Hematopoietic multipotent progenitor cell treated with erythropoietin and hydrocortisone succinate and interleukin-3 and kit ligand, for 4 days (in vitro differentiated cells): ENCODE measurements around the gene RIPPLY2.
"Not testable (repeated sequence)": the region's sequence is repeated elsewhere in the genome, so short reads cannot be mapped to it uniquely, and the experiment has no call there.

Source experiments
- DNase-seq: peaks from one replicate; pipeline ENCODE4 v3.0.0-alpha.2; 2015

RIPPLY2 gene

DNA sequence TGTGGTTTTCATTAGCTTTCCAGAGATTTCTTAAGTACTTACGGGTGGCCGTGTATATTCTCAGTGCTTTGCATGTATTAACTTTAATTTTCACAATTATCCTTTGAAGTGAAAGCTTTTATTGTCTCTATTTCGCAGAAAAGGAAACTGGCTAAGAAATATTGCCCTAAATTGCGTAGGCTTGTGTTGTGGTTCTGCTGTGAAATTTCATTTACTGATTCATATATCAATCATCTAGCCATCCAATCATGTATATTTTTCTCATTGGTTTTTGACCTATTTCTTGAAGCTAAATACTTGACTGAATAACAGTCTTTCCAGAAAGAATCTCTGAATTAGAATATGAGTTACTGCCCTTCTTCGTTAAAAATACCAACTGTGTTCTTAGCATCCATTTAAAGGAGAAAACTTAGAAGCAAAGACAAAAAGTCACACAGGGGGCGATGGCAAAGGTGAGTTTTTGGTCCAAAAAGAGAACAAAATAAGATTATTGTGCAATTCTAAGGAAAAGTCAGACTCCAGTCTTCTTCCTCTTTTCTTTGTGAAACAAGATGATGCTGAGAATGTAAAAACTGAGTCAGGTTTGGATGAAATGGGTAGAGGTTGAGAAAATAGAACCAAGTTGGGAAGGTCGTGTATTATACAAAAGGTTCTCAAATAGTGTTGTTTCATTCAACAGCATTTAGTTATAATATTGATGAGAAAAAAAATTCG lies 7.8 kb downstream of the RIPPLY2 start:
- DNase-seq = peak; percentile 18

DNA sequence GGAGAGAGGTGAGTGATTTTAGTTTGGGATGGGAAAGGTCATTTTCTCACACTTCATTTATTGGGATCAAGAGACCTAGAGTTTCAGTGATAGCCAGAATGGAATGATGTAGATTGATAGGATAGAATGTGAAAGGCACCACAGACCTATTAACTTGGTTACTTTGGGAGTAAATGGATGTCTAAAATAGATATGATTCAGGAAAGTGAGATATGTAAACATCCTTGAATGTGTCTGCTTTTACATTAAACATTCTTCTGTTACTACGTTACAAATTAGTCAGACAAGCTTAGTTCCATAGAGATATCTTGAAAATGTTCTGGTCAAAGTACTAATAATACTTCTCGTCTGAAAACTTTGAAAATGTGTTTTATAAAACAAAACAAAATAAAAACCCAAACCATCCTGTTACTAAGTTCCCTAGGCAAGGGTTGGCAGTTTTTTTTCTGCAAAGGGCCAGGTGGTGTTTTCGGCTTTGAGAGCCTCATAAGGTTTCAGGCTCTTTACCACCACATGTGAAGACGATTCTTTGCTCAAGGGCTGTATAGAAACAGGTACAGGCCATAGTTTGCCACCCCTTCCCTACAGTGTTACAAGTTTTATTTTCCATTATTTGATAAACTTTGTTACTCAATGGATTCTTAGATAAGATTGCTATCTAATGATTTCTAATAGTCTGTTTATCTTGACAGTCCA lies 9.8 kb downstream of the RIPPLY2 start:
- DNase-seq = no peak

DNA sequence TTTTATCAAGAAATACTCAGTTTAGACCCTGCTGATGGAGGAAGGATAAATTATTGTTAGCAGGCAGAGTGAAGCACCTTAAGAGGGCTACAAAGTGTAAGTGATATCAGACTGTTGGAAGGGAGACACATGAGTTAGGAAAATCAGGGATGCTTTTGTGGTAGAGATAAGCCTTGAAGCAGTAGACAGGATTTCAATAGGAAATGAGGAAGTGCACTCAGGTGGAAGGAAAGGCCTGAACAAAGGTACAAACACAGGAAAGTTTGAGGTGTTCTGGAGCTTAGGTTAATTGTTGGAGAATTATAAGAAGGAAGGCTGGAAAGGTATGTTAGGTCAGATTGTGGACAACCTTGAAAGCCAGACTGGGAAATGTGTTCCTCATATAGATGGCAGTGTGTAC lies 13.9 kb downstream of the RIPPLY2 start:
- no peak for DNase-seq

DNA sequence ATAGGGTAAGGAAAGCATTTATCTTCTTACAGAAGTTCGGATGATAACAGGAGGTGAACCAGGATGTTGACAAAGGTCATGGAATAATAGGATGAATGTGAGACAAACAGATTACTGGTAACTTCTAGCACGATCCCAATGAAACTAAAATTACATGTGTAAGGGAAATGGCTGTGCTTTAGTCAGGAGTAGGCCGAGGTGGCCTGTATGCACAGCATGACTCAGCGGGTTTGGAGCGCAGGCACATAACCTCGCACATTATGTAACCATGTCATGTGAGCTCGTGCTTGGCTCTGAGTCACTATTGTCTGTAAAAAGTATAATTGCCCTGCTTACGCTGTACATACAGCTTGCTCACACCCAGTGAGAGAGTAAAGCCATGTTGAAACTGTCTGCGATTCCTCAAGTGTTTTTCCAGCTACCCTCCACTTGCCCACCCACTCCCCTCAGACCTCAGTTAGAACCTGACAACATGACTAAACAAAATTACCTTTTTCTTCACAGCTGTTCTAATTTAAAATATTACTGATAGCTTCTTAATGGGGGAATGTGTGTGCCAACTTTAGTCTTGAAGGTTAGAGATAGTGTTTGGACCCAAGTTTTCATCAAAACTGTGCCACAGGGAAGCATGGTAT lies 14.5 kb downstream of the RIPPLY2 start:
- DNase-seq = peak; percentile 67

DNA sequence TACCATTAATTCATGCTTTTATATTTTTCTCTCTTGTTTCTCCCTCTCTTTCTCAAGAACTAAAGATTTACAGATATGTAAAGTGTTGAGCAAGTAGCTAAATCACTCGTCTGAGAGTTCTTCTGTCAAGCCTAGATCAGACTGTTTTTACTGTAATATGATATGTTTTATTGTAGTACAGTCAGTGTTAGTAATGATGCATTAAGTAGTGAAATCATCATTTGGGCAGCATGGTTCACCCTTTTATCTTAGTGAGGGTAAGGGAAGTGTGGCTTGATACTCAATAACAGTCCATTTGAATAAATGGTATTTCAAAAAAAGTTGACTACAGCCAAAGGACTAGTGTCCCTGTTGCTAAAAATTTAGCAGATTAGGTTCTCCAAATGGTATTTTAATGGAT lies 15.5 kb downstream of the RIPPLY2 start:
- no peak for DNase-seq

DNA sequence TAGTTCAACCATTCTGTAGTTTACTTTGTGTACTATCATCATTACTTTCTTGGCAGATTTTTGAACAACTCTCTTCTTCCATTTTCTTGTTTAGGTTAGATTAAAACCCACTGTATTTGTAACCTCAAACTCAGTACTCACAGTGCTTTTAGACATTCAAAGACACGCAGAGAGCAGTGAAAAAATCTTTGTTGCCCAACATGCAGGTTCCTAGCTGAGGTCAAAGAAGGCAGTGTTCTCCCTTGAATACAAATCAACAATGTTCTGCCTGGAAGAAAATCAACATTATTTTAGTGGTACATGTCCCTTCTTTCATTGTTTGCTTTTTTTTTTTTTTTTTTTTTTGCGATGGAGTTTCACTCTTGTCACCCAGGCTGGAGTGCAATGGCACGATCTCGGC lies 17.5 kb downstream of the RIPPLY2 start:
- no peak for DNase-seq

DNA sequence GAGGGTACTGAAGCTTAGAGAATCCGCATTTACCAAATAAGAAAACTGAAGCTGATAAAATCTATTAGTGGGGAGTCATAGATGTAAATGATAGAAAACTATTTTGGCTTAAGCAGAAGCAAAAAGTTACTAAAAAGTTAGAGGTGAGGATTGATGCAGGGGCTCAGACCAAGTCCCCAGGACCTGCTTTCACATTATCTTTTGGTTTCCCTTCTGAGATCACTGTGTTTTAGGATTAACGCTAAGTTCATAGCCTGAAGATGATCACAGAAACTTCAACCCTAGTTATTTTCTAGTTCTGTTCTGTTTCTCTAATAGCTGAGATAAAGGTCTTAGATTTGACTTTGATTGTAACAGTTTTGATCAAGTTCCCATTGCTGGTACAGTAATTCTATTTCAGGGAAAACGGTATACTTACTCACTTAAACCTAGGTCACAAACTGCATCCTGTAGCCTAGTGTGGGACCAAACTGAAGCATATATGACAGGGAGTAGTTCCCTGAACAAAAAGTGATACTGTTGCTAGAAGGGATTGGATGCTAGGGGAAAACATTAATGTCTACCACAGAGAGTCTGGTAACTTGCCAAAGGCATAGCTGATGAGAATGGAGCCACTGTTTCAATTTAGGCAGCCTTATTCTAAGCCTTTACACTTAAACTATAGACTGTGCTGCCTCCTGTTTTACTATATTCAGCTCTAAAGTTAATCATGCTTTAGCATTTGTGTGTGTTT lies 19.4 kb downstream of the RIPPLY2 start:
- DNase-seq = peak; percentile 44

DNA sequence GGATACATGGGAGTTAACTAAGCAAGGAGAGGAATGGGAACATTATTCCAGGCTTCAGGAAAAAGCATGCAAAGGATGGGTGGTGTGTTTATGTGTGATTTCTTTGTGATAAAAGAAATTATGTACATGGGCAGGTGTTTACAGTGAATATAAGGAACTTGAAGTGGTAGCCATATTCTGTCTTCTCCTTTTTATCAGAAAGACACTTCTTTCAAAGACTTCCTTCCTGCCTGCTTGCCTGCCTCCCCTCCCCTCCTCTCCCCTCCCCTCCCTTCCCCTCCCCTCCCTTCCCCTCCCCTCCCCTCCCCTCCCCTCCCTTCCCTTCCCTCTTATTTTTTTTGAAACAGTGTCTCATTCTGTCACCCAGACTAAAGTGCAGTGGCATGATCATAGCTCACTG lies 20.7 kb downstream of the RIPPLY2 start:
- peak; percentile 77 for DNase-seq

DNA sequence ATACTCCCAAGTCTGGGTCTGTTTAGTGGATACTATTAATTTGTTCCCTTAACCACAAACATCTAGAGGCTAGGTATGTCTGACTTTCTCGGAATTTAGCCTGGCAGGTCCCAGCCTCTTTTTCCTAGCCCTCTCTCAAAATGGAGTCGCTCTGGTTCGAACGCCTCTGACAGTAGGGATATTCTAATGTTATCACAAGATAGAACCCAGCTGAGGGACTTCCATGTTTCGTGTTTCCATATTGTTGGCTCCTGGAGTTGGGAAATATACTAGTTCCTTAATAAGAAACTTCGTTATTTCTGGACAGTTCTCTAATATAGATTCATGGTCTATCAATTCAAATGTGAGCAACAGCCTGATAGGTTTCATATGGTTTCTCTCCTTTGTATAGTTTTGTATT lies 22.7 kb downstream of the RIPPLY2 start:
- DNase-seq = no peak

DNA sequence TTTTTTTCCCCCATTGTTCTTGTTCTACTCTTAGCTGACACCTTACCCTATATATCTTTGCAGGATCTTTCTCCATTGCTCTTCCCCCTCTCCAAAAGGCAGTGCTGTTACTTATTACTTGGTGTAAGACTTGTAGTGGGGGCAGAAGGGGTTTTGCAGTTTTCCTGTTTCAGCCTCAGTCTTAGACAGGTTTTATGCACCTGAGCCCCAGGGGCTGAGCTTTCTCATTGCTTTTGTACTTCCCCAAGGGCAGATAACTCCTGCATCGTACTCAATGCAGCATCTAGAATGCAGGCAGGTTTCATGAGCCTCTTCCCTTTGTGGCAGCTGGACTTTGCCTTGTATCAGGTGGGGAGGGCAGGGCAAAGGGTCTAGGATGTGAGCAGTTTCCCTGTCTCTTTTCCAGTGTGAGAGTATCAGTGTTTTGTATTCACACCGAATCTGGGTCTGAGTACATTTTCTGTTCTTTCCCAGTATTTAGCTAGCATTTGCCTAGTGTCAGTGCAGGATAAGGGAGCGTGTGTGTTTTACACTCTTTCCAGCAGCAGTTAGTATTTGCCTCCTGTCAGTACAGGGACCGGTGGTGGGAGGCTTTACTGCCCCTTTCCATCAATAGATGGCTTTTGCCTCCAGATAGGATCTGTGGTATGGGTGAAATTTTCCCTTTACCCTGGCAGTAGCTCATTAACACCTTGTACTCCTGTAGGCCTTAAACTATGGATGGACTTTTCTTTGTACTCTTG lies 25.9 kb downstream of the RIPPLY2 start:
- no peak for DNase-seq

DNA sequence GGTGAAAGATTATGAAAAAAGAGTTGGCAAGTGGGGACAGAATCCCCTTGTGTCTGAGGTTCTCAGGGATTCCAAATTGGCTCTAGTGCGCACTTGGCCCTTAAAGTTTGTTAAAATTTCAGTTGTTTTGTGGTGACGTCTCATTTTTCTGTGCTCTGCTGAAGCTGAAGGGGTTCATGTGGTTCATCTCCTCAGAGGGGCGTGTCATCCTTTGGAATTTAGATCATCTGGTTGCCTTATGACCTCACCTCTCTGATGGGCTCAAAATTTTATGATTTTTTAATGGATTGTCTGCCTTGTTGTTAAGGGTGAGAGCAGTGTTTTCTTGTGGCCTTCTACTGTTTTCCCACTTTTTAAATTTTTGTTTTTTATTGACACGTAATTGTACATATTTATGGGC lies 26.6 kb downstream of the RIPPLY2 start:
- no peak for DNase-seq

DNA sequence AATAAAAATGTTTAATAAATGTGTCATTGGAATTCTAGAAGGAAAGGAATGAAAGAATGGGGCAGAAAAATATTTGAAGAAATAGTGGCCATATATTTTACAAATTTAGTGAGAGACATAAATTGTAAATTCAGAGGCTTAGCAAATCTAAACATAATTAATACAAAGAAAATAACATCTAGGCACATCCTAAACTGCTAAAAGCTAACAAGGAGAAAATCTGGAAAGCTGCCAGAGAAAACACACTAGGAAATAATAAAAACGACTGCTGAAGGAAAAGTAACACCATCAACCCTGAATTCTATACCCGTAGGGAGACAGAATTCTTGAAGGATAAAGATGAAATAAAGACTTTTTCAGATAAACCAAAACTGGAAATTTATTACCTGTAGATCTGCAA lies 30.1 kb downstream of the RIPPLY2 start:
- no peak for DNase-seq

DNA sequence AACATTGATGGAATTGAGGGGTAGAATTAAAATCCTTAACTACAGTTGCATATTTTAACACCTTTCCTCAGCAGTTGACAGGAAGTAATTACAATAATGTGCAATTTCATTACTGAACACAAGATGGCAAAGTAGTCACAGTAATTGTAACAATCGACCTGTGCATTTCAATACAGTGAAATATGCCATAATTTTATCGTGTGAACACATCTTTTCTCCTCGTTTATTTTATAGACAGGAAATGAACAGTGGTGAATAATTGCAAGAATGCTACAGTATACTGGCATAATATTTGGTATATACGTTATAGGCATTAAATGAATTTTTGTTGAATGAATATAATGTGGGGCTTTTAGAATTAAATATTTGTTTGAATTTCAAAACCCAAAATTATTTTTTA lies 31.4 kb downstream of the RIPPLY2 start:
- peak; percentile 87 for DNase-seq

DNA sequence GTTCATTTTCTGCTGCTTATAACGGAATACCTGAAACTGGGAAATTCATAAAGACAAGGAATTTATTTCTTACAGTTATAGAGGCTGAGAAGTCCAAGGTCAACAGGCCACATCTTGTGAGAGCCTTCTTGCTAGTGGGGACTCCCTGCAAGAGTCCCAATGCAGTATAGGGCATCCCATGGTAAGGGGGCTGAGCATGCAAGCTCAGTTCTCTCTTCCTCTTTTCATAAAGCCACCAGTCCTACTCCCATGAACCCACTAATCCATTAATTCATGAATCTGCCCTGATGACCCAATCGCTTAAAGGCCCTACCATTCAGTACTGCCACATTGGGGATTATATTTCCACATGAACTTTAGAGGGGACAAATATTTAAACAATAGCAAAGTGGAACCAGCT lies 32.8 kb downstream of the RIPPLY2 start:
- DNase-seq = no peak

DNA sequence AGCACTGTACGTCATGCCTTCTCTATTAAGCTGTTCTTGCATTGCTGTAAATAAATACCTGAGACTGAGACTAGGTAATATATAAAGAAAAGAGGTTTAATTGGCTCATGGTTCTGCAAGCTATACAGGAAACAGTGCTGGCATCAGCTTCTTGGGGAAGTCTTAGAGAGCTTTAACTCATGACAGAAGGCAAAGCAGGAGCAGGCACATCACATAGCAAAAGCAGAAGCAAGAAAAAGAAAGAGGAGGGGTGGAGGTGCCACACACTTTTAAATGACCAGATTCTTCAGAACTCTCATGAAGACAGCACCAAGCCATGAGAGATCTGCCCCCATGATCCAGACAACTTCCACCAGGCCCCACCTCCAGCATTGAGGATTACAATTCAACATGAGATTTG lies 36.5 kb downstream of the RIPPLY2 start:
- DNase-seq = no peak

DNA sequence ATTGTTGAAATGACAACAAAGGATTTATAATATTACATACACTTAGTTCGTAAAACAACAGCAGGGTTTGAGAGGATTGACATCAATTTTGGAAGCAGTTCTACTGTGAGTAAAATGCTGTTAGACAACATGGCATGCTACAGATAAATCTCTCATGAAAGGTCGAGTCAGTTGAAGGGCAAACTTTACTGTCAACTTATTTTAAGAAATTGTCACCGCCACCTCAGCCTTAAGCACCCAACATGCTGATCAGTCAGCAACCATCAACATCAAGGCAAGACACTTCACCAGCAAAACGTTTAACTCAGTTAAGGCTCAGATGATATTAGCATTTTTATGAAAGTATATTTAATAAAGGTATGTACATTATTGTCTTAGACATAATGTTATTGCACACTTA lies 37.4 kb downstream of the RIPPLY2 start:
- no peak for DNase-seq

DNA sequence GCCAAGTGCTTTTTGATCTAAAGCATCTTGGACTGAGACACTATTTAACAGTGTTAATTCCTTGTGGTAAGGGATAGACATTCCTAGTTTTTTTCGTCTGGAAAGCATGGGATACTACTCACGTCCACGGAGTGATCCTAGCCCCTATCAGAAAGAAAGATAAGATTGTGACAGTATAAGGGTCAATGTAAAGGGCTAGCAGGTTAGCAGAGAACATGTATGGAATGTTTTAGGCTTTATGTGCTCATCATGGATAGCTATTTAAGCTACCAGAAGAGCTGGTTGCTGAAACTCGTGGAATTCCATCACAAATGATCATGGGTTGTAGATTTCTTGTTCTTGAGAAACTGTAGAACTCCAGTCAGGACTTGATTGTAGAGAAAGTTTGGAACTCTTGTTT lies 38.4 kb downstream of the RIPPLY2 start:
- DNase-seq = no peak

DNA sequence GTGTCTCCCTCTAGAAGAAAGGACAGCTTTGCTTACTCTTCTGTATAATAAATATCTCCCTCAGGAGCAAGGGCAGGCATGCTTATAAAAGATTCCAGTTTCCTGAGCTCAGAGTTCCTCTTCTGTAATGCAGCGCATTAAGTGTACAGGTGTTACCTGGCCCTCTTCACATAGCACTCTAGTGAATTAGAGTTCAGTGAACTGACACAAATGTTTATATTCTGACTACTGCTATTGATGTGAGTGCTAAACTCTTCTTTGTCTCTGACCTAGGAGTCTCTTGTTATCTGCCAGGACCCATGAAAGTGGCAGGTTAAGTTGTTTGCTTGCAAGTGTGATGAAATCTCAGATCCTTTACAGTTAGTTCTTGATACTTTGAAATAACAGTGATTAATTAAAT lies 39.9 kb downstream of the RIPPLY2 start:
- DNase-seq = no peak

DNA sequence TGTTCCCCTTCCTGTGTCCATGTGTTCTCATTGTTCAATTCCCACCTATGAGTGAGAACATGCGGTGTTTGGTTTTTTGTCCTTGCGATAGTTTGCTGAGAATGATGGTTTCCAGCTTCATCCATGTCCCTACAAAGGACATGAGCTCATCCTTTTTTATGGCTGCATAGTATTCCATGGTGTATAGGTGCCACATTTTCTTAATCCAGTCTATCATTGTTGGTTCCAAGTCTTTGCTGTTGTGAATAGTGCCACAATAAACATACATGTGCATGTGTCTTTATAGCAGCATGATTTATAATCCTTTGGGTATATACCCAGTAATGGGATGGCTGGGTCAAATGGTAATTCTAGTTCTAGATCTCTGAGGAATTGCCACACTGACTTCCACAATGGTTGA lies 43.9 kb downstream of the RIPPLY2 start:
- DNase-seq = not testable (repeated sequence)

DNA sequence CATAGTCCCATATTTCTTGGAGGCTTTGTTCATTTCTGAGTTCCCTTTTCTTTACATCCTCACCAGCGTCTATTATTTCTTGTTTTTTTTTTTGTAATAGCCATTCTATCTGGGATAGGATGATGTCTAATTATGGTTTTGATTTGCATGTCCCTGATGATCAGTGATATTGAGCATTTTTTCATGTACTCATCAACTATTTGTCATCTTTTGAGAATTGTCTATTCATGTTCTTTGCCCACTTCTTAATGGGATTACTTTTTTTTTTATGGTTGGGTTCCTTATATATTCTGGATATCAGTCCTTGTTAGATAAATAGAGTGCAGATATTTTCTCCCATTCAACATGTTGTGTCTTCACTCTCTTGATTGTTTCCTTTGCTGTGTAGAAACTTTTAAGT lies 48.5 kb downstream of the RIPPLY2 start:
- DNase-seq = no peak

DNA sequence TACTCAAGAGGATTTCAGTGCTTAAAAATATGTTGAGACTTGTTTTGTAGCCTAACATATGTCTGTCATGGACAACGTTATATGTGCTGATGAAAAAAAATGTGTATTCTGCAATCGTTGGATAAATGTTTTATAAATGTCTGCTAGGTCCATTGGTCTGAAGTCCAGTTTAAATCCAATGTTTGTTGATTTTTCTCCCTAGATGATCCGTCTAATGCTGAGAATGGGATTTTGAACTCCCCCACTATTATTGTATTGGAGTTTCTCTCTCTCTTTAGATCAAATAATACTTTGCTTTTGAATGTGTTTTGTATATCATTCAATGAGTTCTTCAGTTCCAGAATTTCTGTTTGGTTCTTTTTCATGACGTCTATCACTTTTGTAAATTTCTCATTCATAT lies 51.2 kb downstream of the RIPPLY2 start:
- no peak for DNase-seq

DNA sequence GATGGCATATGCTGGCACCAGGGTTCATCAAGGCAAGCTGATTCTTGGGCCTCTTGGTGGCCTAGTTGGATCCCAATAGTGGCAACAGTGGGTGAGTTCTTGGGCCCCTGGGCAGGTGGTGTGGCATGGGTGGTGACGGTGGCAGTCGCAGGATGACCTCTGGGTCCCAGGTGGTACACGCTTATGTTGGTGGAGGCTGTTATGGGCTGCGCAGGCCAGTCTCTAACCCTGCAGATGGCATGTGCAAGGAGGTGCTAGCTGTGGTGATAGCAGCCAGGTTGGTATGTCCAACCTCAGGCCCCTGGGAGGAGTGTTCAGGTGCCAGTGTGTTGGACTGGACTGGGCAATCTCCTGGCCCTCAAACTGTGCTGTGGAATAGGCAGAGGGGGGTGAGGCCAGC lies 52.5 kb downstream of the RIPPLY2 start:
- DNase-seq = no peak
